B cell (primary cell): ENCODE measurements around the gene ERC2. TPM values are rescaled to one million over a fixed set of nuclear protein-coding genes. Genes with fewer than 3 reads are reported as not detected.

Source experiments
- ATAC-seq: fragments of 200-7000 bp; cut with Tn5 transposase; one replicate; pipeline ENCODE4 v1.10.0; 2021; ENCODE audit warnings: low read depth, mild to moderate bottlenecking, moderate number of reproducible peaks, moderate library complexity
- CTCF ChIA-PET: fragments of 350-600 bp; sonication (Branson Sonifier 250); formaldehyde crosslinking; loops from one replicate; lab custom pipeline; 2021; ENCODE audit warnings: antibody characterized with exemption, inconsistent platforms; lab: Charles Lee
- POLR2A ChIA-PET: fragments of 350-600 bp; sonication (Branson Sonifier 250); formaldehyde crosslinking; loops from one replicate; lab custom pipeline; 2021; ENCODE audit warnings: antibody characterized with exemption; lab: Charles Lee
- DNase-seq: peaks from one replicate; pipeline ENCODE4 v3.0.0; 2013
- H2AFZ ChIP-seq: 2 replicates; pipeline ENCODE4 v1.6.1; 2012; ENCODE audit warnings: mild to moderate bottlenecking, low read depth, low read length; ENCODE audit not compliant: insufficient read depth, poor library complexity, severe bottlenecking
- H3K27ac ChIP-seq, 2 donors: 1 replicate in 1 of 2; 2 replicates in 1 of 2; pipeline ENCODE4 v1.5.1; 2012 to 2013; ENCODE audit warnings: low read length in 2 of 2, mild to moderate bottlenecking in 2 of 2, moderate library complexity in 1 of 2
- H3K27me3 ChIP-seq, 4 experiments: fragments of 200-600 bp in 1 of 4; sonication (generic) in 1 of 4; replicated peaks in 1 of 4; 1 replicate in 2 of 4; 2 replicates in 2 of 4; pipeline versions ENCODE4 v1.6.1 to v1.7.0; 2013 to 2016; ENCODE audit warnings: low read length in 3 of 4, mild to moderate bottlenecking in 2 of 4, mixed read lengths in 1 of 4, moderate library complexity in 1 of 4; ENCODE audit not compliant: insufficient read depth in 4 of 4, control insufficient read depth in 3 of 4; ENCODE audit errors: control extremely low read depth in 1 of 4
- H3K36me3 ChIP-seq, 2 experiments: replicated peaks in 1 of 2; 1 replicate in 1 of 2; 2 replicates in 1 of 2; pipeline versions ENCODE4 v1.6.1 to v1.7.1; 2013; ENCODE audit warnings: low read length in 1 of 2; ENCODE audit not compliant: insufficient read depth in 2 of 2, control insufficient read depth in 1 of 2; ENCODE audit errors: control extremely low read depth in 1 of 2, extremely low read depth in 1 of 2
- H3K4me1 ChIP-seq, 2 donors: fragments of 200-600 bp in 1 of 2; sonication (generic) in 1 of 2; 1 replicate in 1 of 2; 2 replicates in 1 of 2; pipeline versions ENCODE4 v1.5.1 to v1.6.1; 2013 to 2017; ENCODE audit warnings: low read length in 2 of 2; ENCODE audit not compliant: control insufficient read depth in 2 of 2, insufficient read depth in 2 of 2
- H3K4me2 ChIP-seq: replicated peaks from 2 replicates; pipeline ENCODE3; 2012; ENCODE audit warnings: mild to moderate bottlenecking, low read depth, low read length; ENCODE audit not compliant: poor library complexity, severe bottlenecking
- H3K4me3 ChIP-seq, 5 experiments: fragments of 200-600 bp in 1 of 5; sonication (generic) in 1 of 5; 1 replicate in 3 of 5; 2 replicates in 2 of 5; pipeline versions ENCODE4 v1.5.1 to v1.7.0; 2011 to 2016; ENCODE audit warnings: low read length in 4 of 5, mild to moderate bottlenecking in 4 of 5, low read depth in 2 of 5, control low read depth in 1 of 5, moderate library complexity in 1 of 5; ENCODE audit not compliant: insufficient read depth in 1 of 5; ENCODE audit errors: control extremely low read depth in 1 of 5, extremely low read depth in 1 of 5
- H3K79me2 ChIP-seq: fragments of 200-600 bp; sonication (generic); one replicate; pipeline ENCODE4 v1.6.0; 2016; ENCODE audit warnings: low read length; ENCODE audit not compliant: control insufficient read depth, insufficient read depth
- H3K9ac ChIP-seq: fragments of 200-600 bp; sonication (generic); 2 replicates; pipeline ENCODE4 v1.6.1; 2017; ENCODE audit warnings: mild to moderate bottlenecking, low read length, moderate library complexity
- H3K9me3 ChIP-seq, 3 donors: one replicate each; pipeline versions ENCODE4 v1.6.1 to v1.7.1; 2013; ENCODE audit warnings: low read length in 2 of 3; ENCODE audit not compliant: control insufficient read depth in 2 of 3, insufficient read depth in 1 of 3; ENCODE audit errors: control extremely low read depth in 1 of 3
- H4K20me1 ChIP-seq: 2 replicates; pipeline ENCODE4 v1.6.0; 2012; ENCODE audit warnings: mild to moderate bottlenecking, low read length; ENCODE audit not compliant: insufficient read depth, control insufficient read depth, poor library complexity, severe bottlenecking
- H3K27ac Mint-ChIP-seq: one replicate; pipeline ENCODE4 v1.8.0; 2021; ENCODE audit warnings: mixed read lengths
- H3K27me3 Mint-ChIP-seq: one replicate; pipeline ENCODE4 v1.8.0; 2021; ENCODE audit warnings: mixed read lengths
- H3K4me1 Mint-ChIP-seq: one replicate; pipeline ENCODE4 v1.8.0; 2021; ENCODE audit warnings: mixed read lengths
- H3K4me3 Mint-ChIP-seq: one replicate; pipeline ENCODE4 v1.8.0; 2021; ENCODE audit warnings: mixed read lengths
- H3K9me3 Mint-ChIP-seq: one replicate; pipeline ENCODE4 v1.8.0; 2022; ENCODE audit warnings: mixed read lengths; ENCODE audit not compliant: insufficient read depth
- EZH2 ChIP-seq: IDR thresholded peaks from 2 replicates; pipeline ENCODE4 v1.6.1; 2012; ENCODE audit warnings: borderline replicate concordance, low read depth, mild to moderate bottlenecking, moderate library complexity, low read length; ENCODE audit not compliant: insufficient read depth, poor library complexity, severe bottlenecking
- WGBS: methylation state at CpG from one replicate; pipeline ENCODE4 v1.1.5; 2013; ENCODE audit warnings: missing lambda C conversion rate; ENCODE audit not compliant: insufficient coverage; 5-methylcytosine and 5-hydroxymethylcytosine counted together
- intact Hi-C: fragments of 100-400 bp; cut with micrococcal nuclease; formaldehyde crosslinking; loops from one replicate; pipeline ENCODE4 v1.10.0; 2022
- polyA plus RNA-seq: library from polyadenylated mRNA; depleted of rRNA; stranded (reverse); fragments of >200 nt; gene quantifications from 2 replicates; pipeline ENCODE4 v1.2.3, GENCODE V29; 2012
- total RNA-seq, 2 donors: library from RNA; stranded (reverse); fragments of 120-200 nt in 1 of 2; gene quantifications; 1 replicate in 1 of 2; 2 replicates in 1 of 2; pipeline versions ENCODE4 v1.2.3 to v1.2.4, GENCODE V29; 2013 to 2022
- TF ChIP-seq, protein P1 (sequence below): fragments of 200-600 bp; IDR thresholded peaks from one replicate; pipeline ENCODE4 v1.8.0; 2022; ENCODE audit warnings: antibody characterized with exemption, mild to moderate bottlenecking

The ERC2 gene
- total and polyA plus RNA-seq, 2 donors (not counting 1 experiment from before 2014, with no cell fraction given) = not detected

DNA sequence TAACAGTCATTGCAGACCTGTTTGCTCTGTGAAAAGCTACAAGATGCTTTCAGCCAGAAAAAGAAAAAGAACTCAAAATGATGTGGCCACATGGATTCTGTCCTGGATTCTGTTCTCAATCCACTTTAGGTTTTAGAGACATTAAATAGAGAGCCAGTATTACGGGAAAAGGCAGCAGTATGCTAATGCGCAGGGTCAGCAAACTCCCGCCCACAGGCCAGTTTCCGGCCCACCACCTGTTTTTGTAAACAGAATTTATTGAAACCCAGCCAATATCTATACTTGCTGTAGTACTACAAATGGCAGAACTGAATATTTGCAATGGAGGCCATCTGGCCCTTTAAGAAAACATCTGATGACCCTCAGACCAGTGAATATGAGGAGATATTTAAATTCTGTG lies 416.1 kb downstream of the ERC2 start:
- no peaks in the 10 kb centered on the region for H4K20me1 ChIP-seq
- CTCF ChIA-PET = no interaction called here
- no peaks in the 10 kb centered on the region for H3K27me3 ChIP-seq
- H3K4me1 Mint-ChIP-seq = no peaks in the 10 kb centered on the region
- no peak overlapping the region for H3K4me3 ChIP-seq
- intact Hi-C loops = no loop called here
- no peaks in the 10 kb centered on the region for H3K9me3 Mint-ChIP-seq
- H3K4me1 ChIP-seq = no peaks in the 10 kb centered on the region
- no peaks in the 10 kb centered on the region for H3K27me3 Mint-ChIP-seq
- H2AFZ ChIP-seq = no peak overlapping the region
- POLR2A ChIA-PET = no interaction called here
- H3K27ac Mint-ChIP-seq = no peak overlapping the region
- no peaks in the 10 kb centered on the region for H3K79me2 ChIP-seq
- H3K4me2 ChIP-seq = no peak overlapping the region
- no peak overlapping the region for H3K9ac ChIP-seq
- no CpG with 5 or more reads among the region's 4 CpGs for WGBS
- H3K27ac ChIP-seq = no peak overlapping the region
- no peaks in the 10 kb centered on the region for H3K9me3 ChIP-seq
- ATAC-seq (no peak), DNase-seq (no peak)
- H3K36me3 ChIP-seq = no peaks in the 10 kb centered on the region
- H3K4me3 Mint-ChIP-seq = no peak overlapping the region
- TF ChIP-seq, protein P1, sequence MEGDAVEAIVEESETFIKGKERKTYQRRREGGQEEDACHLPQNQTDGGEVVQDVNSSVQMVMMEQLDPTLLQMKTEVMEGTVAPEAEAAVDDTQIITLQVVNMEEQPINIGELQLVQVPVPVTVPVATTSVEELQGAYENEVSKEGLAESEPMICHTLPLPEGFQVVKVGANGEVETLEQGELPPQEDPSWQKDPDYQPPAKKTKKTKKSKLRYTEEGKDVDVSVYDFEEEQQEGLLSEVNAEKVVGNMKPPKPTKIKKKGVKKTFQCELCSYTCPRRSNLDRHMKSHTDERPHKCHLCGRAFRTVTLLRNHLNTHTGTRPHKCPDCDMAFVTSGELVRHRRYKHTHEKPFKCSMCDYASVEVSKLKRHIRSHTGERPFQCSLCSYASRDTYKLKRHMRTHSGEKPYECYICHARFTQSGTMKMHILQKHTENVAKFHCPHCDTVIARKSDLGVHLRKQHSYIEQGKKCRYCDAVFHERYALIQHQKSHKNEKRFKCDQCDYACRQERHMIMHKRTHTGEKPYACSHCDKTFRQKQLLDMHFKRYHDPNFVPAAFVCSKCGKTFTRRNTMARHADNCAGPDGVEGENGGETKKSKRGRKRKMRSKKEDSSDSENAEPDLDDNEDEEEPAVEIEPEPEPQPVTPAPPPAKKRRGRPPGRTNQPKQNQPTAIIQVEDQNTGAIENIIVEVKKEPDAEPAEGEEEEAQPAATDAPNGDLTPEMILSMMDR = no peak
- no peak for TF ChIP-seq EZH2

DNA sequence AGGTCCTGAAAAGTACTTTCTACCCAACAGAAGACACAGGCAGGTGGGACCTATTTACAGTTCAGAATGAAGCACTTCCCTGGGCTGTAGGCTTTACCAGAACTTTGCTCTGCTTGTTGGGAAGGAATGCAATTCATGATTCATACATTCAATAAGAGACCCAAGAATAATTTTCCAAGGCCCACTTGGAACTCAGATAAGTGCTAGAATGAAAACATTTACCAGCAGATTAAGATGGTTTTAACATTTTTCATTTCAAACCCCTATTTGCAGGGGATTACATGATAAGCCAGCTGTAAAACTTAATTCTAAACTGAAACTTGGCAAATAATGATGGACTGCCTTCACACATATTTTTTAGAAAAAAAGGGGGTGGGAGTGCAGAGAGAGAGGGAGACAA lies 417.2 kb downstream of the ERC2 start:
- Histone ChIP-seq H3K36me3 (no peaks in the 10 kb centered on the region), H3K4me3 (no peak overlapping the region), H3K4me2 (no peak overlapping the region), H3K27me3 (no peaks in the 10 kb centered on the region), H3K9me3 (no peaks in the 10 kb centered on the region), H3K79me2 (no peaks in the 10 kb centered on the region), H3K4me1 (no peaks in the 10 kb centered on the region), H3K27ac (no peak overlapping the region), H3K9ac (no peak overlapping the region), H2AFZ (no peak overlapping the region), H4K20me1 (no peaks in the 10 kb centered on the region)
- Mint-ChIP-seq H3K4me3 (no peak overlapping the region), H3K4me1 (no peaks in the 10 kb centered on the region), H3K27me3 (no peaks in the 10 kb centered on the region), H3K27ac (no peak overlapping the region), H3K9me3 (no peaks in the 10 kb centered on the region)
- no peak for DNase-seq
- POLR2A ChIA-PET = no interaction called here
- TF ChIP-seq, protein P1 = no peak
- no peak for TF ChIP-seq EZH2
- intact Hi-C loops = no loop called here
- CTCF ChIA-PET = no interaction called here
- ATAC-seq = no peak
